ENCODE data around the gene CD109.
A peak's percentile ranks its signal among the peaks of the same experiment; 100 is the strongest.

- TF ChIP-seq CTCF (conservative IDR thresholded peaks at IDR 0.05; ENCODE audit: low read depth, low read length) (peak; percentile 31; the same call in 1 of the 2 replicates), EZH2 (IDR thresholded peaks at IDR 0.05; ENCODE audit: borderline replicate concordance, low read depth, low read length, poor library complexity, severe bottlenecking) (no peak)
Measured at GRCh38 chr6:73798592-73798991, 102.6 kb downstream of the CD109 start.

Measured in A673 (cell line).